PC-3 (cell line): Measurements from ENCODE around the gene PSTPIP2. TPM values are rescaled to one million over a fixed set of nuclear protein-coding genes. Genes with fewer than 3 reads are reported as not detected.

Experiments used
- ATAC-seq: fragments of 200-7000 bp; cut with Tn5 transposase; 2 replicates; pipeline ENCODE4 v1.9.1; 2020; ENCODE audit warnings: mild to moderate bottlenecking, moderate library complexity
- BruUV-seq: library from RNA; stranded (reverse); fragments of 400-500 nt; replicated peaks from 2 replicates; lab custom pipeline; 2021; lab: Mats Ljungman, UMichigan
- CTCF ChIA-PET: fragments of 300-600 bp; sonication (Branson Sonifier 250); formaldehyde crosslinking; loops from one replicate; lab custom pipeline; 2022; ENCODE audit warnings: antibody characterized with exemption; lab: Charles Lee
- POLR2A ChIA-PET: fragments of 300-600 bp; sonication (Branson Sonifier 250); formaldehyde crosslinking; loops from one replicate; lab custom pipeline; 2022; ENCODE audit warnings: antibody characterized with exemption; ENCODE audit not compliant: unreplicated experiment; lab: Charles Lee
- DNase-seq: peaks from one replicate; pipeline ENCODE4 v3.0.0-alpha.2; 2015
- H2AFZ ChIP-seq: fragments of 300-600 bp; sonication (generic); 2 replicates; pipeline ENCODE4 v1.6.0; 2016; ENCODE audit warnings: antibody characterized with exemption, low read length
- H3F3A ChIP-seq: fragments of 300-600 bp; sonication (generic); one replicate; pipeline ENCODE4 v1.6.0; 2017; ENCODE audit warnings: antibody characterized with exemption, low read length, control low read depth, mild to moderate bottlenecking; ENCODE audit not compliant: unreplicated experiment
- H3K27ac ChIP-seq: fragments of 300-600 bp; sonication (generic); 2 replicates; pipeline ENCODE4 v1.5.1; 2016; ENCODE audit warnings: mild to moderate bottlenecking, low read length
- H3K27me3 ChIP-seq: fragments of 300-600 bp; sonication (generic); 2 replicates; pipeline ENCODE4 v1.6.1; 2016; ENCODE audit warnings: low read length, mixed read lengths
- H3K36me3 ChIP-seq: fragments of 300-600 bp; sonication (generic); 2 replicates; pipeline ENCODE4 v1.6.1; 2016; ENCODE audit warnings: low read depth, mixed run types, low read length, mixed read lengths
- H3K4me1 ChIP-seq: fragments of 300-600 bp; sonication (generic); 2 replicates; pipeline ENCODE4 v1.5.1; 2016; ENCODE audit warnings: low read length; ENCODE audit not compliant: insufficient read depth
- H3K4me2 ChIP-seq: fragments of 300-600 bp; sonication (generic); 2 replicates; pipeline ENCODE4 v1.6.0; 2016; ENCODE audit warnings: low read length
- H3K4me3 ChIP-seq: fragments of 300-600 bp; sonication (generic); 2 replicates; pipeline ENCODE4 v1.5.1; 2016; ENCODE audit warnings: mild to moderate bottlenecking, low read length, mixed read lengths
- H3K79me2 ChIP-seq: fragments of 300-600 bp; sonication (generic); 2 replicates; pipeline ENCODE4 v1.6.1; 2017; ENCODE audit warnings: low read length, mixed read lengths
- H3K9ac ChIP-seq: fragments of 300-600 bp; sonication (generic); 2 replicates; pipeline ENCODE4 v1.6.0; 2016; ENCODE audit warnings: mild to moderate bottlenecking, low read length
- H3K9me2 ChIP-seq: fragments of 300-600 bp; sonication (generic); replicated peaks from 2 replicates; pipeline ENCODE4 v1.6.1; 2016; ENCODE audit warnings: mixed run types, low read length, mixed read lengths
- H3K9me3 ChIP-seq: fragments of 300-600 bp; sonication (generic); 2 replicates; pipeline ENCODE4 v1.6.1; 2016; ENCODE audit warnings: low read length, mixed read lengths
- H4K20me1 ChIP-seq: fragments of 300-600 bp; sonication (generic); 2 replicates; pipeline ENCODE4 v1.6.1; 2016; ENCODE audit warnings: low read length, mixed read lengths
- CTCF ChIP-seq: fragments of 300-600 bp; sonication (generic); conservative IDR thresholded peaks from 2 replicates; pipeline ENCODE4 v1.5.1; 2017; ENCODE audit warnings: antibody characterized with exemption, low read depth, mild to moderate bottlenecking, low read length
- EZH2 ChIP-seq: fragments of 300-600 bp; sonication (generic); IDR thresholded peaks from one replicate; pipeline ENCODE4 v1.6.1; 2017; ENCODE audit warnings: antibody characterized with exemption, mild to moderate bottlenecking, low read length; ENCODE audit not compliant: unreplicated experiment
- EZH2phosphoT487 ChIP-seq: fragments of 300-600 bp; sonication (generic); IDR thresholded peaks from 2 replicates; pipeline ENCODE4 v1.6.1; 2018; ENCODE audit warnings: mild to moderate bottlenecking, antibody characterized with exemption, low read length, borderline replicate concordance
- intact Hi-C: fragments of 100-400 bp; cut with micrococcal nuclease; formaldehyde crosslinking; loops from 2 replicates; pipeline ENCODE4 v1.9.0; 2023
- total RNA-seq: library from RNA; depleted of rRNA; stranded (reverse); fragments of >200 nt; gene quantifications from 2 replicates; pipeline ENCODE4 v1.2.3, GENCODE V29; 2014

Gene PSTPIP2
- total RNA-seq, 1 experiment from 2014 or later, result 0.11 TPM

- Histone ChIP-seq H3K79me2 (no peaks in the 10 kb centered on the region), H3K4me1 (no peaks in the 10 kb centered on the region), H4K20me1 (no peaks in the 10 kb centered on the region), H3K27ac (no peak overlapping the region), H3K4me2 (0 out of 2 replicates have a peak overlapping the region, but pooled peaks have one; percentile 60), H3K9ac (no peak overlapping the region), H3K27me3 (no peaks in the 10 kb centered on the region), H2AFZ (no peak overlapping the region), H3K9me2 (no peaks in the 10 kb centered on the region), H3K36me3 (no peaks in the 10 kb centered on the region; the same call in 1 of the 2 replicates), H3K9me3 (no peaks in the 10 kb centered on the region), H3K4me3 (no peak overlapping the region; the same call in 1 of the 2 replicates), H3F3A (no peaks in the 10 kb centered on the region)
- CTCF ChIA-PET, result no interaction called here
- intact Hi-C loops, result no loop called here
- DNase-seq, result no peak
- no TSS peak for BruUV-seq
- TF ChIP-seq EZH2 (no peak), EZH2phosphoT487 (no peak), CTCF (no peak)
- no peak for ATAC-seq
- POLR2A ChIA-PET, result no interaction called here
These were observed 1.0 kb downstream of the PSTPIP2 start for GRCh38 chr18:46070815-46071652.

- Histone ChIP-seq H3K9me2 (no peaks in the 10 kb centered on the region), H4K20me1 (no peaks in the 10 kb centered on the region), H3K9ac (no peak overlapping the region), H2AFZ (no peak overlapping the region), H3K27me3 (no peaks in the 10 kb centered on the region), H3K4me1 (no peaks in the 10 kb centered on the region), H3K4me3 (no peak overlapping the region), H3K79me2 (no peaks in the 10 kb centered on the region), H3K4me2 (no peak overlapping the region), H3F3A (no peaks in the 10 kb centered on the region), H3K27ac (no peak overlapping the region), H3K36me3 (no peaks in the 10 kb centered on the region; the same call in 1 of the 2 replicates), H3K9me3 (no peaks in the 10 kb centered on the region)
- no peak for TF ChIP-seq EZH2
- no peak for TF ChIP-seq EZH2phosphoT487
- TF ChIP-seq CTCF, result no peak
- POLR2A ChIA-PET, result no interaction called here
- ATAC-seq (no peak), DNase-seq (no peak)
- BruUV-seq, result no TSS peak
- intact Hi-C loops, result no loop called here
- CTCF ChIA-PET, result interaction anchor here (0.5 kb wide), 1 partner anchor 162 kb away, joined by 4 read pairs; no protein-coding TSS in a partner anchor
These were observed 1.8 kb downstream of the PSTPIP2 start for GRCh38 chr18:46070232-46070631.

- H3K9me2 ChIP-seq, result no peaks in the 10 kb centered on the region
- no peak overlapping the region for H3K4me2 ChIP-seq
- intact Hi-C loops, result no loop called here
- H3K36me3 ChIP-seq, result no peaks in the 10 kb centered on the region; the same call in 1 of the 2 replicates
- no peak overlapping the region for H2AFZ ChIP-seq
- no peaks in the 10 kb centered on the region for H3K79me2 ChIP-seq
- H3F3A ChIP-seq, result no peaks in the 10 kb centered on the region
- no peak overlapping the region for H3K9ac ChIP-seq
- no peaks in the 10 kb centered on the region for H4K20me1 ChIP-seq
- no peak overlapping the region for H3K4me3 ChIP-seq
- POLR2A ChIA-PET, result no interaction called here
- BruUV-seq, result no TSS peak
- H3K4me1 ChIP-seq, result no peaks in the 10 kb centered on the region
- TF ChIP-seq EZH2 (no peak), EZH2phosphoT487 (no peak), CTCF (no peak)
- no peaks in the 10 kb centered on the region for H3K9me3 ChIP-seq
- H3K27ac ChIP-seq, result no peak overlapping the region
- CTCF ChIA-PET, result interaction anchor here (0.5 kb wide), 1 partner anchor 161 kb away, joined by 4 read pairs; no protein-coding TSS in a partner anchor
- peak; percentile 12 for DNase-seq
- ATAC-seq, result 0 out of 2 replicates have a peak, but pooled peaks have one; percentile 12
- H3K27me3 ChIP-seq, result no peaks in the 10 kb centered on the region
These were observed 2.5 kb downstream of the PSTPIP2 start for GRCh38 chr18:46069524-46069923.
